Smooth muscle cell of the brain vasculature (primary cell): Measurements from ENCODE around the gene OR4D10.
"Not testable (repeated sequence)": the region's sequence is repeated elsewhere in the genome, so short reads cannot be mapped to it uniquely, and the experiment has no call there.

Source experiments
- DNase-seq: peaks from one replicate; pipeline ENCODE4 v3.0.0-alpha.2; 2012; ENCODE audit warnings: low read depth, low spot score

OR4D10 gene

DNA sequence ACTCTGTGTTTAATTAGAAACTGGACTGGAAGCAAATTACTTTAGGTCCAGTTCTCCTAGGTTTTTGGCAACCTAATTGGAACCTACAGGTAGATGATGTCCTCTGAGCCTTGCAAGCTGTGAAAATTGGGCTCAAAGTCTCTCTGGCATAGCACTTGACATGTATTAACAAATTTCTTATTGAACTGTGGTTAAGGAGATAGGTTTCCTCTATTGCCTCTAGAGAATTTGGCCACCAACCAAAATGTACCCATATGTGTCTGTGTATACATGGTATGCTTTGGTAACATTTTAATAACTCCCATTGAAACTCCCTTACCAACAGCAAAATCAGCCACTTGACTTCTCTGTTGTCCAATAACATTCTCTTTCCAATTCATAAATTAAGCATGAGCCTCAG lies at the start of gene OR4D10:
TSS of gene OR4D10 (plus strand) at position 301 of the 400 bp plus-strand sequence. CDS start 4,115 bp downstream, outside the sequence.
- DNase-seq: no peak

DNA sequence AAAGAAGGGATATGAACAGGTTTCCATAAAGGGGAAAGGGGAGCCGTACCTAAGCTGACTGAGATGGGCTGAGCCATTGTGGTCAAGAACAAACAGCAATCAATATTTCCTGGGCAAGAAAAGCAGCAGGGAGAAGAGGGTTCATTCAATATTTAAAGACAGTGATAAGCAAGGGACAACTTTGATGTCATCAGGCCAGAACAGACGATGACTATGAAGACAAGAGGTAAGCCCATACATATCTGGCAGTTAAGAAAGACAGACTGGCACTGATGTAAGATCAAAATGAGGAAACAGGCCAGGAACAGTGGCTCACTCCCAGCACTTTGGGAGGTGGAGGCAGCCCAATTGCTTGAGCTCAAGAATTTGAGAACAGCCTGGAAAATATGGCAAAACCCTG lies 49.3 kb upstream of the OR4D10 start:
- DNase-seq: no peak

DNA sequence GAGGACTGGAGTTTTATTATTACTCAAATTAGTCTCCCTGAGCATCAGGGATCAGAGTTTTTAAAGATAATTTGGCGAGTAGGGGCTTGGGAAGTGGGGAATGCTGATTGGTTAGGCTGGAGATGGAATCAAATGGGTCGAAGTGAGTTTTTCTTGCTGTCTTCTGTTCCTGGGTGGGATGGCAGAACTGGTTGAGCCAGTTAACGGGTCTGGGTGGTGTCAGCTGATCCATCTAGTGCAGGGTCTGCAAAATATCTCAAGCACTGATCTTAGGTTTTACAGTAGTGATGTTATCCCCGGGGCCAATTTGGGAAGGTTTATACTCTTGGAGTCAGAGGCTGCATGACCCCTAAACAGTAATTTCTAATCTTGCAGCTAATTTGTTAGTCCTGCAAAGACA lies 48.0 kb upstream of the OR4D10 start:
- no peak for DNase-seq

DNA sequence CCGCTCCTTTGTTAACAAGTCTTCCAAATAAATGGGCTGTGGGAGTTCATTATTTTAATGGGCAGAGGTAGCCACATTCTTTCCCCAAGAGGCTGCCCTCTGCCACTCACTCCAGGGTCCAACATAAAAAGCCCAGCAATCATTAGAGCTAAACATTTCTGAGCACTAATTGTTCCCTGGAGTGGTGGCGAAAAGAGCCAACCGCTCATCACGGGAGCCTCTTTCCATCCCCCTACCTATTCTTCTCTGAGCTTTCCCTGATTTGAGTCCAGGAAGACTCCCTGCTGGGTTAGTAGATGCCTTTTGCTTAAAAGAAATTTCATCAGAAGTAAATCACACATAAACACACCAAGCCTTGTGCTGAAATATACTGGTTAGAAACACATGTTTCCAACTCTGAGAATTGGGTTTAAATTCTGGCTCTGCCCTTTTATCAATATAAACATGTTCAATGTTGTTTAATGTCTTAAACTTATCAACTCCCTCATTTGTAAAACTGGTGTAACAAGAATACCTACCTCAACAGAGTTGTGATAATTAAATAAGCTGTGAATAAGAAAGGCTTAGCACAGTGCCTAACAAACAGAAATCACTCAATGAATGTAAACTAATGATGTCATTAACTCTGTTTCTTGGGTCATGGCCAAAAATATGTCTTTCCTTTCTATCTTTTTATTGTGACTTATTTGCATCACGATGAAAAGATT lies 46.6 kb upstream of the OR4D10 start, which contains the start of gene OR5A2:
TSS of gene OR5A2 (minus strand) at position 53 of the 707 bp plus-strand sequence. CDS start 3,460 bp downstream, outside the sequence.
- no peak for DNase-seq

DNA sequence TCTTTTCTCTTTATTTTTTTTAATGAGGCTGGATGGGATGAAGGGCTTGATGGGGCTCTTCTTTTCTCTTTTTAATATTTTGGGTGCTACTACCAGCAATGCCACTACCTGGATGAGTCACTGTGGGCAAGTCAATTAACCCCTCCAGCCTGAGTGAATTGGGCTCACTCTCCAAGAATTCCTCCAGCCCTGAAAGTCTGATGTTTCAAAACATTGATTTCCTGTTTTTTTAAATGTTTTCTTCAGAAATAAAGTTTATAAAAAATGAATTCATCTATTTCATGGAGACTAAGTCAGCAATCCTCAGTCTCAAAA lies 46.1 kb upstream of the OR4D10 start:
- DNase-seq: no peak

DNA sequence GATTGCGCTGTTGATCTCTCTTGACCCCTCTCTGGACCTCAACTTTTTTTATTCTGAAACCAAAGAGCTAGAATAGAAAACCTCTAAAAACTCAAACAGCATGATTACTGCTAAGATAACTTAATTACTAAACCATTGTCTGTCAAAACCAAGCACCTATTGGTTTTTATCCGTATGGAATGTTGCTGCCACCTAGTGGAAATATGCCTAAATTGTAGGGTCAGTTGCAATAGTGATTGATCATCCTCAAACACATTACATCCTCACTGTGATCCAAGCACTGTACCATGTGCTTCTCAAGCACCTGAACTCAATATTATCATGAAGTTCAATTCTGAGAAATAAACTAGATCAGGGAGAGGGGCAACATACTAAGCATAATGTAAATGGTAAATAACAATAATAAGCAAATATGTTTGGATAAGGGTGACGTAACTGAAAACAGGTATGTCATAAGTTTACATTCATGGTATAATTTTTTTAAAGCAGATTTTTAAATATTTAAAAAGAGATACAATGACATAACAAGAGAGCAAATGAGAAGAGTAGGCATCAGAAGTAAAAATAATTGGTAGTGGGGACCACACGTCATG lies 43.1 kb upstream of the OR4D10 start:
- DNase-seq: peak; percentile 21

DNA sequence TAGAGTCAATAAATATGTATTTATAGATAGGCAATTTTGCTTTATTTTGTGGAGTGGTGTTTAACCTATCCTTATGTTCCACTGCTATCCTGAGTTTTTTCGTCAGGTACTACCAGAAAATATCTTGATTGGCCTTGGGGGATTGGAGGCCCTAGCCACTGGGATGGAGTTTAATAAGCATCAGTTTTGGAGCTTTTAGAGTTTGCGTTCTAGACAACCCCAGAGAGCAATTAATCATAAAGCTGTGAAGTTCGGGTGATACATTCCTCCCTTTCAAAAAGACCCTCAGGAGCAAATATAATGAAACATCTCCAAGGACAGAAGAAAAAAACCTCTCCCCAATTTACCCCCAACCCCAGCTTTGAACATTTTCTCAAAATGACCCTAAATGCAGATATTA lies 36.9 kb upstream of the OR4D10 start, which contains the start of gene OR5A1:
TSS of gene OR5A1 (plus strand) at position 301 of the 400 bp plus-strand sequence. CDS start 6,700 bp downstream, outside the sequence.
- no peak for DNase-seq

DNA sequence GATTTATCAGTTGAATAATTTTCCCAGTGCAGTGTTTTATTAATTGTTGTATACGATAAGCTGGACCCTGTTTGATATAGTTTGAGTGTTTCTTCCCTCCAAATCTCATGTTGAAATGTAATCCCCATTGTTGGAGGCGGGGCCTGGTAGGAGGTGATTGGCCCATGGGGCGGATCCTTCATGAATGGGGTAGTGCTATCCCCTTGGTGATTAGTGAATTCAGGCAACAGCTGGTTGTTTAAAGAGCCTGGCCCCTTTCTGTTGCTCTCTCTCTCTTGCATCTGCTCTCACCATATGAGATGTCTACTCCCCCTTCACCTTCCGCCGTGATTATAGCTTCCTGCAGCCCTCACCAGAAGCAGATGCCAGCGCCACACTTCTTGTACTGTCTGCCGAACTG lies 35.3 kb upstream of the OR4D10 start:
- DNase-seq: no peak

DNA sequence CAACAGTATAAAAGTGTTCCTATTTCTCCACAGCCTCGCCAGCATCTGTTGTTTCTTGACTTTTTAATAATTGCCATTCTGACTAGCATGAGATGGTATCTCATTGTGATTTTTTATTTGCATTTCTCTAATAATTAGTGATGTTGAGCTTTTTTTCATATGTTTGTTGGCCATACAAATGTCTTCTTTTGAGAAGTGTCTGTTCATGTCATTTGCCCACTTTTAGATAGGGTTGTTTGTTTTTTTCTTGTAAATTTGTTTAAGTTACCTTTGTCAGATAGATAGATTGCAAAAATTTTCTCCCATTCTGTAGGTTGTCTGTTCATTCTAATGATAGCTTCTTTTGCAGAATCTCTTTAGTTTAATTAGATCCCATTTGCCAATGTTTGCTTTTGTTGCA lies 27.5 kb upstream of the OR4D10 start:
- DNase-seq: not testable (repeated sequence)

DNA sequence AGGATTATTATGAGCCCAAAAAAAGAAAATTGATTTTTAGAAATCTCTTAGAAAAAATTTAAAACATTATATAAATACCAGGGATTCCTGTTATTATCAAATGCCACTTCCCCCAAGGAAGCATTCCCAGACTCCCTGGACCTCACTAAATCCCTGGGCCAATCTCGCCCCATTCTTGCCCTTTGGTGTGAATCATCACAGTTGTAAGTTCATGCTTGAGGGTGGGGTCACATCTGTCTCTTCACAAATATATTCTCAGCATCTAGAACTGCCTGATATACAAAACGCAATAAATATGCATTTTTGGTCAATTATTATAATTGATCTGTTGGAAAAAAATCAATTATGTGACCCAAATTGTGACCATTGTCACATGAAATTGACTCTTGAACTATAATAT lies 24.6 kb upstream of the OR4D10 start:
- no peak for DNase-seq

DNA sequence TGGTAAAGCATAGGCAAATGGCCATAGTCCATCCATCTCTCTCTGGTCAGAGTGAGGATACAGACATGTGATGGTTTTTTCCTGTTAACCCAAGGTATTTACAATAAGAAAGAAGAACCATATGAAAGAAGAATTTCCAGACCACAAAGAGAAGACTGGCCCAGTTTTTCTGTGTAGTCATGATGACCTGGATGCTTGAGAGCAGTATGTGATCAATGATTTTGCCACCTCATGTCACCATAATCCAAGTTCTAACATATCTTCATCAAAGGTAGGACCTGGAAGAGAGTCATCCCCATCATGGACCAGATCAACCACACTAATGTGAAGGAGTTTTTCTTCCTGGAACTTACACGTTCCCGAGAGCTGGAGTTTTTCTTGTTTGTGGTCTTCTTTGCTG lies 16.5 kb upstream of the OR4D10 start, which contains the start of gene OR4D6:
TSS of gene OR4D6 (plus strand) at position 301 of the 400 bp plus-strand sequence. CDS start at position 301, 0 bp downstream.
- no peak for DNase-seq

DNA sequence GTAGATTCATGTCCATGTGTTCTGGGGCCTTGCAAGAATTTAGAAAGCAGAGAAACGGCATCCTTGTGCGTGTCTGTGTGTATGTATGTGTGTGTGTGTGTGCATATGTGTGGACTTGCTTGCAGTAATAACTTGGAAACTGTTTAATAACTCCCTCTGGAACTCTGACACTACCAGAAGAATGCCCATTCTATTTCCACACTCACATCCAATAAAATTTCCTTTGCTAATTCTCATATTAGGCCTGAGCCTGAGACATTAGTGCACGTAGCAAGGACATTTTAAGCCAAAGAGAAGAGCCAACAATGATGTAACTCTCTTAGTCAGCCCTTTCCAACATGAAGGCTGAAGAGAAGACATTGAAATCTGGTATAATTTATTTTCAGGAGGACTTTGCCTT lies 13.2 kb upstream of the OR4D10 start:
- DNase-seq: no peak

DNA sequence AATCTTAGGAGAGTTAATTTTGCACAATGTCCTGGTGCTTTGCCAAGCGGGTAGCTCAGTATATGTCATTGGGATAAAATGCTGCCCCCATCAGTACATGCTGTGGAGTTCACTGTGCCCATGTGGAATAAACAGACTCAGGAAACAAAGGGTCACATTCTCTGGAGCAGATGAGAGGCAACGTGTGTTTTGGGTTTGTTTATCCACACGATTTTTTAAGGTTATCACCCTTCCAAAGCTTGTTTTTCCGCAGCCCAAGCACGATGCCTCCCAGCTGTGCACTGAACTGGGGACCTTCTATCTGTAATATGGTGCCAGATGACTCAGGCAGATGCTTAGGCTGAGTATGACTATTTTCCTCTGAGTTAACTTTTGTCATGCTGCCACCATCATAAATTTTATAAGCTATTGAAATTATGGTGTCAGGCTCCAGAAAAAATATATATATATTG lies 9.9 kb upstream of the OR4D10 start:
- no peak for DNase-seq

DNA sequence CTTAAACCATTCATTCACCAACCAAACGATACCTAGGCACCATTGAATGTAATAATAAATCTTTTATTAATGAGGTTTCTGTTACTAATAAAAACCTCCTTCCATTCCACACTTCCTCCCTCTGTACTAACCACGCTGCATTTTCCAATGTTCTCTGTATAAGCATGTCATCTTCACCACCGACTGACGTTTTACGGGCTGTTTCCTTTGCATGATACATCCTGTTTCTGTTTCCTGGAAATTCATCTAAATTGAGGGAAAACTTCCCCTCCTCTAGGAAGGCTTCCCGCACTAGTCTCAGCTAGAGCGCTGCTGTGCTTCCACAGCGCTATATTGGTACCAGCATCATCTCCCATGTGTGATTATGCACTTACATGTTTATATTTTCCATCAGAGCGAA lies 2.1 kb downstream of the OR4D10 start:
- no peak for DNase-seq

DNA sequence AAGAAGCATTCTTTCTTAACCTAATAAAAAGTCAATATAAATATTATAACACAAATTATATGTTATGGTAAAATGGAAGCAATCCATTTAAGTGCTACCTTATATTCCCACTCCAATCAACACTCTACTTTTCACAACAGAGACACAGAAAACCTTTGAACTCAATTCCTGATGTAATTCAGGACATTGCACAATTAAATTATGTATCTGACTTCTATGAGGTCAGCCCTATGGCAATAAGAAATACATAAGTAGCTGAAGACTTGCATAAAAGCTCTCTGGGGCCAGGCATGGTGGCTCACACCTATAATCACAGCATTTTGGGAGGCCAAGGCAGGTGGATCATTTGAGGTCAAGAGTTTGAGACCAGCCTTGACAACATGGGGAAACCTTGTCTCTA lies 6.8 kb downstream of the OR4D10 start:
- DNase-seq: no peak

DNA sequence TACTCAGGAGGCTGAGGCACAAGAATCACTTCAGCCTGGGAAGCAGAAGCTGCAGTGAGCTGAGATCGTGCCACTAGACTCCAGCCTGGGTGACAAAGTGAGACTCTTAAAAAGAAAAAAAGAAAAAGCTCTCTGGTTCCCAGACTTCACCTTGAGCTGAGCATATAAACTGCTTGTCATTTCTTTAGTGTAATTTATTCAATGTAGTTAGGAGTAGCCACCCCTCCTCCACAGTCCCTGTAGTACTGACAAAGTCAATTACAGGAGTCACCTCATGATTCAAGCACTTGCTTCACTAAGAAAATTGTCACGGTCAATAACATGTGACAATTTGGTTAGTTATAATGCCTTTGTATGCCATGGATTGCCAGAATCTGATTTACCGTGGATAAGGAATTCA lies 7.2 kb downstream of the OR4D10 start:
- DNase-seq: no peak

DNA sequence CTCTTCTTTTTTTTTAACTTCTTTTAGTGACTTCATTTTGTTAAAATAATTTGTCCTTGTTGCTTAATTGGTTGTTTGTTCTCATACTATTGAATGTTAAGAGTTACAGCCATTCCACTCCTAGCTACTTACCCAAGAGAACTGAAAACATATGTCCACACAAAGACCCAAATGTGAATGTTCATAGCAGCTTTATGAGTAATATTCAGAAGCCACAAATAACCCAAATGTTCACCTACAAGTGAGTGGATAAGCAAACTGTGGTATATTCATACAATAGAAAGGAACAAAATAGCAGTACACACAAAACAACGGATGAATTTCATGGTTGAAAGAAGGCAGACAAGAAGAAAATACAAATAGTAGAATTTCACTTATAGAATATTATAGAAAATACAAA lies 28.8 kb downstream of the OR4D10 start:
- no peak for DNase-seq

DNA sequence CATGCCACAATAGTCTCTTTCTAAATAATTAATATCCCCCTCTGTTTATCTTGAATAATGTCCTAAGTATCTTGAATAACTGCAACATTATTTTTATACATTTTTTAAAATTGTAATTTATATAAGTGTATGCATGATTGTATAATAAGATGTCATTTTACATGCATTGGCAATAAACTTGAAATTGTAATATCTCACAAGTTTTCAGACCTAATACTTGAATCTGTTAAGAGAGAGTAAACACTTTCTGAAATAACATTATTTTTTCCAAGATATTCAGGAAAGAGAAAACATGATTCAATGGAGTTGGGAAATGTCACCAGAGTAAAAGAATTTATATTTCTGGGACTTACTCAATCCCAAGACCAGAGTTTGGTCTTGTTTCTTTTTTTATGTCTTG lies 30.2 kb downstream of the OR4D10 start, which contains the start of gene OR4D11:
TSS of gene OR4D11 (plus strand) at position 301 of the 400 bp plus-strand sequence. CDS start at position 301, 0 bp downstream.
- no peak for DNase-seq

DNA sequence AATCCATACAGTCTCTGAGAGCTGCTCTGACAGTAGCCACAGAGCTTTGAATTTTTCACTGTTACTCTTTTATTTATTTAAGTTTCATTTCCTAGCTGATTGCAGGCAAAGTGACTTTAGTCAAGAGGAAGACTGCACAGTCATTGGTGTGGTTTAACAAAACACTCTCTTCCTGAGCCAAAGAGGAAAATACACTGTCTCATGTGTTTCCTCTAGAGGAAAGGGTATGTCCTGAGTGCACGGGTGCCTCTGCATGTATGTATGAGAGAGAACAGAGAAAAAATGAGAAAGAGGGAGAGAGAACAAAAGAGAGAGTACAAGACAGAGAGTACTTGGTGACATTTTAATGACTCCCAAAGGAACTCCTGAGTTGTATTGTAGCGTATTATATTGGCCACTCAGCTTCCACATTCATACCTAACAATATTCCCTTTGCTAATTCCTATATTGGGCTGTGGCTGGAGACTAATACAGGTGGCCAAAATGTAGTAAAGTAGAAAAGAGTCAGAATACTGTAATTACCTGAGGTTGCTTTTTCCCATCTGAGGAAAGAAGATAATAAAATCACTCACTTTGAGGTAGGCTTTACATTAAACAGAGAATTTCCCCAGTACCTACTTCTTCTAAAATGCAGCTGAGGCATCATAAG lies 38.0 kb downstream of the OR4D10 start, which contains the start of gene OR4D9:
TSS of gene OR4D9 (plus strand) at position 599 of the 649 bp plus-strand sequence. CDS start 3,374 bp downstream, outside the sequence.
- DNase-seq: no peak

DNA sequence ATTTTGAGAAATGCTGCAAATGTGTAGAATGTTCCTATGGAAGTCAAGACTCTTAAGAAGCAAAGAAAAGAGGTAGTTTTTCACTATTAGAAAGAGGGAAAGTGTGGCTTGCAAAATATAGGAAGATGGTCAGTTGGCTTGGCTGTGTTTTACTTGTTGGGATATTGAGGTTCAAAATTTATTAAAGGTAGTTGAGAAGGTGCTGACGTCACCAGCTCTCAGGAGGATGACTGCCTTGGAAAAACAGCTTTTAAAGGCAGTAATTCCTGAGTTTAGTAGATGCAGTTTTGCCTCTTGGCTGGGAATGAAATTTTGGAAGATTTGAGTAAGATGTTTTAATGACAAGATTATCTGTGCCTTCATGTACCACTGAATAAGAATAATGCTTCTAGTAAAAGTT lies 38.6 kb downstream of the OR4D10 start:
- DNase-seq: no peak

DNA sequence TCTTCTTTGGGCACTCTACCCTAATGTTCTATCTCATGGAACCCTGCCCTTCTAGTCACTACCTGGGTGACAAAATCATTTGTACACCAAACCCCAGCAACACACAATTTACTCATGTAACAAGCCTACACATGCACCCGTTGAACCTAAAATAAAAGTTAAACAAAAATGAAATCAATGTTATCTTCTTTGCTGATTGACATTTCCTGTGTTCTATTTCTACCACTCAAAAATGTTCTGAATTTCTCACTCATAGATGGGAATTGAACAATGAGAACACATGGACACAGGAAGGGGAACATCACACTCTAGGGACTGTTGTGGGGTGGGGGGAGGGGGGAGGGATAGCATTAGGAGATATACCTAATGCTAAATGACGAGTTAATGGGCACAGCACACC lies 47.0 kb downstream of the OR4D10 start:
- DNase-seq: not testable (repeated sequence)

DNA sequence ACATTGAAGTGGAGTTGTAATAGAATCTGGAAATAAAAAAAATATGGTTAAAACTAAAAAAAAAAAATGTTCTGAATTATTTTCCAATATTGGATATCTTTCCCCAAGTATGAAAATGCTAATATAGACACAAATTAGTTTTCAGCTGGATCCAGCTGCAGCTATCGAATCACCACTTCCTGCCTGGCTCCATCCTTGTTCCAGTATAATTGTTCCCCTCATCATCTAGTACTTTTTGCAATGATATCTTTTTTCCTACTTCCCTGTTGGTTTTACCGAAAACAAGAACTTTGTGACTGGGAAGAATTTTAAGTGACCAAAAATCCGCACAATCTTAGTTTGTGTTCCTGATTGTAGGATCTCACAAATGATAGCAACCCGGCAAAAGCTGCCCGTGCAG lies 47.6 kb downstream of the OR4D10 start:
- no peak for DNase-seq
